Smooth muscle cell (in vitro differentiated cells): ENCODE results near the gene BOLA3. TPM values are rescaled to one million over a fixed set of nuclear protein-coding genes. Genes with fewer than 3 reads are reported as not detected.

ENCODE experiments used
- DNase-seq: peaks from one replicate; lab custom pipeline; 2025; ENCODE audit not compliant: unreplicated experiment; lab: John Stamatoyannopoulos, UW
- H2AFZ ChIP-seq: fragments of 200-600 bp; sonication (generic); 2 replicates; pipeline ENCODE4 v1.6.0; 2016; ENCODE audit warnings: antibody characterized with exemption, low read depth, mild to moderate bottlenecking
- H3F3A ChIP-seq: fragments of 200-600 bp; sonication (generic); 2 replicates; pipeline ENCODE4 v1.6.0; 2017; ENCODE audit warnings: antibody characterized with exemption, low read depth
- H3K27ac ChIP-seq: fragments of 200-600 bp; sonication (generic); 2 replicates; pipeline ENCODE4 v1.5.1; 2016; ENCODE audit warnings: low read depth, mild to moderate bottlenecking
- H3K27me3 ChIP-seq: fragments of 200-600 bp; sonication (generic); 2 replicates; pipeline ENCODE4 v1.6.1; 2016; ENCODE audit warnings: low read depth, mild to moderate bottlenecking
- H3K36me3 ChIP-seq: fragments of 200-600 bp; sonication (generic); 2 replicates; pipeline ENCODE4 v1.5.1; 2016; ENCODE audit warnings: low read depth
- H3K4me1 ChIP-seq: fragments of 200-600 bp; sonication (generic); 2 replicates; pipeline ENCODE4 v1.5.1; 2016; ENCODE audit warnings: low read depth
- H3K4me2 ChIP-seq: fragments of 200-600 bp; sonication (generic); 2 replicates; pipeline ENCODE4 v1.6.0; 2016; ENCODE audit warnings: mild to moderate bottlenecking
- H3K4me3 ChIP-seq: fragments of 200-600 bp; sonication (generic); 2 replicates; pipeline ENCODE4 v1.5.1; 2016; ENCODE audit warnings: mild to moderate bottlenecking
- H3K79me2 ChIP-seq: fragments of 200-600 bp; sonication (generic); 2 replicates; pipeline ENCODE4 v1.6.0; 2016; ENCODE audit warnings: low read depth, mild to moderate bottlenecking
- H3K9ac ChIP-seq: fragments of 200-600 bp; sonication (generic); 2 replicates; pipeline ENCODE4 v1.6.0; 2016; ENCODE audit warnings: low read depth
- H3K9me3 ChIP-seq: fragments of 200-600 bp; sonication (generic); replicated peaks from 2 replicates; pipeline ENCODE4 v1.5.1; 2016; ENCODE audit warnings: low read depth
- H4K20me1 ChIP-seq: fragments of 200-600 bp; sonication (generic); 2 replicates; pipeline ENCODE4 v1.6.0; 2016; ENCODE audit warnings: low read depth
- CTCF ChIP-seq: fragments of 200-600 bp; sonication (generic); IDR thresholded peaks from 2 replicates; pipeline ENCODE4 v1.5.1; 2017; ENCODE audit warnings: borderline replicate concordance, mild to moderate bottlenecking, antibody characterized with exemption; ENCODE audit not compliant: insufficient read depth, poor library complexity, severe bottlenecking
- WGBS: methylation state at CpG from one replicate; pipeline ENCODE4 v1.1.7; 2016; ENCODE audit warnings: low lambda C conversion rate; 5-methylcytosine and 5-hydroxymethylcytosine counted together
- polyA plus RNA-seq: library from polyadenylated mRNA; unstranded; fragments of >200 nt; fragmentation: Nextera tagmentation; extraction: Ambion mirVana; gene quantifications from 2 replicates; pipeline ENCODE4 v1.2.1, GENCODE V29; 2016
- total RNA-seq: library from RNA; depleted of rRNA; stranded (reverse); fragments of >200 nt; gene quantifications from 2 replicates; pipeline ENCODE4 v1.2.3, GENCODE V29; 2014

The BOLA3 gene
- total and polyA plus RNA-seq, 2 experiments from 2014 or later = 87.5 to 93.8 TPM

DNA sequence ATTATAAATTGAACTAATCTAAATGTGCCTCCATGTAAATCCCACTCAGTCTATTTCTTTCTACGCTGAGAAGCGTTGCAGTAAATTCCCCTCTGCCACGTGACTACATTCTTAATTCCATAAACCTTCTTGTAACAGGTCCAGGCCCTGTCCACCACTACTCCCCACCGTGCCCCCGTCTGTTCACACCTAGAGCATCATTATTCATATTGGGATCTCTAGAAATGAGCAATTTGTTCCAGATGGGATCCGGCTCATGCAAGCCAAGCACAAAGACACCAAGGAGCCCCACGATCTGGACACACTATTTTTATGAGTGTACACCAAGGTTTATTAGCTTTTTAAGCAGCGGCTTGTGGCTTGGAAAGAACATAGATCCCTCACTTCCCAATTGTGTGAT is 38.2 kb downstream of the BOLA3 start:
- no peaks in the 10 kb centered on the region for H3K9me3 ChIP-seq
- no peaks in the 10 kb centered on the region for H3F3A ChIP-seq
- H3K27me3 ChIP-seq = no peaks in the 10 kb centered on the region
- H3K27ac ChIP-seq = no peak overlapping the region
- no peak for TF ChIP-seq CTCF
- H3K9ac ChIP-seq = no peak overlapping the region
- H2AFZ ChIP-seq = no peak overlapping the region
- 91% methylated on average over 8 of the region's 8 CpGs for WGBS
- peaks cover 11% of the 10 kb centered on the region for H4K20me1 ChIP-seq
- H3K4me3 ChIP-seq = no peak overlapping the region
- H3K4me2 ChIP-seq = no peak overlapping the region
- no peak for DNase-seq
- H3K4me1 ChIP-seq = peaks cover 14% of the 10 kb centered on the region
- H3K79me2 ChIP-seq = no peaks in the 10 kb centered on the region
- no peaks in the 10 kb centered on the region for H3K36me3 ChIP-seq

DNA sequence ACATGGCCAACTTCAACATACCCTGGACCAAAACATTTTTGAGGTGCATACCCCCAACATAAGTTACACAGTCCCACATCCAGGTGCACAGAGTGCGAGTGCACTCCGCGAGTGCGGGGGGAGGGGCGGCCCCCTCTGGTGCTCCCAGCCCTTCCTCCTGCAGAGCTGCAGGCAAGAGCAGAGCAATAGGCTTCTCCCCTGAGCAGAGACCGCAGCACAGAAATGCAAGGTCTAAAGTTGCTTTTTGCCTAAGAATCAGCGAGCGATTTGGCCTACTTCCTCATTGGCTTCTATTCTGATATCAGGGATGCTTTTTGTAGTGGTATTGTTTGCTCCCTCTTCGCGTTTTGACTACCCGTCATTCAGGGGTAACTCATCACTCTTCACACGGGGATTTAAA is 40.6 kb downstream of the BOLA3 start:
- no peaks in the 10 kb centered on the region for H3K79me2 ChIP-seq
- H3K9me3 ChIP-seq = no peaks in the 10 kb centered on the region
- DNase-seq = no peak
- H3F3A ChIP-seq = no peaks in the 10 kb centered on the region
- H3K36me3 ChIP-seq = no peaks in the 10 kb centered on the region
- peaks cover 19% of the 10 kb centered on the region for H4K20me1 ChIP-seq
- WGBS = 52% methylated on average over 12 of the region's 12 CpGs
- H2AFZ ChIP-seq = no peak overlapping the region
- H3K9ac ChIP-seq = no peak overlapping the region
- H3K4me1 ChIP-seq = peaks cover 14% of the 10 kb centered on the region
- no peak for TF ChIP-seq CTCF
- no peak overlapping the region for H3K27ac ChIP-seq
- H3K4me3 ChIP-seq = no peak overlapping the region
- H3K4me2 ChIP-seq = no peak overlapping the region
- H3K27me3 ChIP-seq = no peaks in the 10 kb centered on the region

DNA sequence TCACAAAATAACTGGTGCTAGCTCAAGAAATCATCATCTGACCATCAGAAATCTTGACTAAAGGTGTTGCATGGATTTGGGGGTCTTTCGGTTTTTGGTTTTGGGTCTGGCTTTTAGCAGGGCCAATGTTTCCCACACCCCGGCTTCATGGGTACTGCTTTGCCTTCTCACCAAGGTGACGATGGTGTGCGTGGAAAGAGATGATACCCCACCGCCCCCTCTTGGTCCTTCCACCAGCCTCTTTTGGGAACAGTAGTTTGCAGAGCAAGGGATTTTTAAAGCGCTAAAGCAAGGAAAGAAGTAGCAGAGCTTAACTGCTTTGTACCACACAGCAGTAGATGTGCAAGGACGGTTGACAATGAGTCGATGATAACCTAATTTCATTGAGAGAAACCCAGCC is 42.3 kb downstream of the BOLA3 start:
- Histone ChIP-seq H3K27ac (no peak overlapping the region), H3K4me3 (no peak overlapping the region), H3K4me2 (no peak overlapping the region), H3K9ac (no peak overlapping the region), H2AFZ (no peak overlapping the region), H3K27me3 (no peaks in the 10 kb centered on the region), H3K79me2 (no peaks in the 10 kb centered on the region), H3K9me3 (no peaks in the 10 kb centered on the region), H3K4me1 (peaks cover 14% of the 10 kb centered on the region), H4K20me1 (peaks cover 19% of the 10 kb centered on the region), H3F3A (no peaks in the 10 kb centered on the region), H3K36me3 (no peaks in the 10 kb centered on the region)
- TF ChIP-seq CTCF = no peak
- no peak for DNase-seq
- 92% methylated on average over 8 of the region's 8 CpGs for WGBS

DNA sequence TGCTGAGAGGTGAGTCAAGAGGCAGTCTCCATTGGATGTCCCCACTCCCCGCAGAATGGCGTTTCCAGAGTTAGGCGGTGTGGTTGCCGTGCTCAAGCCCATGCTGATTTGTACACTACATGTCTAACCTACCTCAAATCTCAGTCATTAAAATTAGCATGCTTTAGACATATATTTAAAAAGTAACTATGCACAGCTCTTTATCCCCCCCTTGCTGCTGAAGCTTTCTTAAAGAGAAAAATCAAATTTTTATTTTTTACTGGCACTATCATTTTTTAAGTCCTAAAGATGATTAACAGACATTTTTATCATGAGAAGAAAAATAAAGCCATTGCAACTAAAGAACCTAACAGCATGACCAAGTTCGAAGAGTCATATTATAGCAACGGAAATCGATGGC is 42.9 kb downstream of the BOLA3 start:
- 98% methylated on average over 7 of the region's 7 CpGs for WGBS
- DNase-seq = no peak

More for the DNA sequence above, 42.9 kb downstream of the BOLA3 start:
- no peaks in the 10 kb centered on the region for H3K36me3 ChIP-seq
- no peaks in the 10 kb centered on the region for H3K27me3 ChIP-seq
- H4K20me1 ChIP-seq = peaks cover 19% of the 10 kb centered on the region
- no peak overlapping the region for H2AFZ ChIP-seq
- TF ChIP-seq CTCF = peak; percentile 33
- no peaks in the 10 kb centered on the region for H3K9me3 ChIP-seq
- no peak overlapping the region for H3K27ac ChIP-seq
- peaks cover 14% of the 10 kb centered on the region for H3K4me1 ChIP-seq
- H3K79me2 ChIP-seq = no peaks in the 10 kb centered on the region
- H3K4me3 ChIP-seq = no peak overlapping the region
- no peaks in the 10 kb centered on the region for H3F3A ChIP-seq
- no peak overlapping the region for H3K9ac ChIP-seq
- H3K4me2 ChIP-seq = no peak overlapping the region
